ENCODE measurements around the gene NIT1. TPM values are rescaled to one million over a fixed set of nuclear protein-coding genes. Genes with fewer than 3 reads are reported as not detected.
"Not testable (repeated sequence)": the region's sequence is repeated elsewhere in the genome, so short reads cannot be mapped to it uniquely, and the experiment has no call there.

NIT1 gene
- total RNA-seq, 1 donor from 2014 or later = 31.9 TPM

DNA sequence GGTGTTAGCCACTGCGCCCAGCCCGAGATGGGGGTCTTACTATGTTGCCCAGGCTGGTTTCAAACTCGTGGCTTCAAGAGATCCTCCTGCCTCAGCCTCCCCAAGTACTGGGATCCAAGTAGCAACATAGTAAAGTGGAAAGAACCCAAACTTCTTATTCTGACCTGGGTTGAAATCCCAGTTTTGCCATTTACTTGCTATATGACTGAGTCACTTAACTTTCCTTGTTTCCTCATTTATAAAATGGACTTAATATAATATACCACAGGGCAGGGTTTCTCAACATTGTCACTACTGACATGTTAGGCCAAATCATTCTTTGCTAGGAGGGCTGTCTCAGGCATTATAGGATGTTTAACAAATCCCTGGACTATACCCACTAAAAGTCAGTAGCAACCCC is 6.8 kb upstream of the NIT1 start:
- Histone ChIP-seq H3K4me3 (no peak overlapping the region), H3K27ac (replicated peaks) (no peak overlapping the region), H3K9me3 (replicated peaks) (no peaks in the 10 kb centered on the region), H3K4me1 (peaks cover 49% of the 10 kb centered on the region), H3K36me3 (peaks cover 10% of the 10 kb centered on the region), H3K27me3 (ENCODE audit: low read depth) (no peaks in the 10 kb centered on the region)
- intact Hi-C loops (cut with micrococcal nuclease) = no loop called here
- no peak for TF ChIP-seq CTCF (IDR thresholded peaks at IDR 0.05; ENCODE audit: borderline replicate concordance)
- no peak for DNase-seq

GRCh38 chr1:161111527-161111926 is 6.4 kb upstream of the NIT1 start:
- no peak for DNase-seq
- H3K4me1 ChIP-seq = peaks cover 53% of the 10 kb centered on the region
- TF ChIP-seq CTCF (IDR thresholded peaks at IDR 0.05; ENCODE audit: borderline replicate concordance) = no peak
- H3K36me3 ChIP-seq = peaks cover 10% of the 10 kb centered on the region
- H3K9me3 ChIP-seq (replicated peaks) = no peaks in the 10 kb centered on the region
- no peaks in the 10 kb centered on the region for H3K27me3 ChIP-seq (ENCODE audit: low read depth)
- intact Hi-C loops (cut with micrococcal nuclease) = no loop called here
- H3K4me3 ChIP-seq = no peak overlapping the region
- H3K27ac ChIP-seq (replicated peaks) = no peak overlapping the region

- Histone ChIP-seq H3K4me1 (peaks cover 77% of the 10 kb centered on the region), H3K27me3 (ENCODE audit: low read depth) (no peaks in the 10 kb centered on the region), H3K27ac (replicated peaks) (no peak overlapping the region), H3K36me3 (peaks cover 10% of the 10 kb centered on the region), H3K4me3 (no peak overlapping the region), H3K9me3 (replicated peaks) (no peaks in the 10 kb centered on the region)
- TF ChIP-seq CTCF (IDR thresholded peaks at IDR 0.05; ENCODE audit: borderline replicate concordance) = no peak
- intact Hi-C loops (cut with micrococcal nuclease) = no loop called here
- no peak for DNase-seq
These were observed 4.0 kb upstream of the NIT1 start for GRCh38 chr1:161113915-161114314.

DNA sequence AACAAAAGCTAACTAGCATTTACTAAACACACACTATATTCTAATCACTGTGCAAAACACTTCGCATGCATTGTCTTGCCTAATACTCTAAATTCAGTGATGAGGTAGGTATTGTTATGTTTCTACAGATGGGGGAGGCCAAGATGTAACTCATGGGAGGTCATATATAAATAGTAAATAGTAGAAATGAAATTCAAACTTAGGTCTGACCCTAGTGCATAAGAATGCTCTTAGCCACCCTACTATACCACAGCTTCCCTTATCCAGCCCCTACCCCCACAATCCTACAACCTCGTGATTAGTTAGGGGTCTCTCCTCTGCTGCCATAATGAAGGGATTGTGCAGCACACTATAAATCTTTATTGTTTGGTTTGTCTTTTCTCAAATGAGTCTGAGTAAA is 3.3 kb upstream of the NIT1 start:
- TF ChIP-seq CTCF (IDR thresholded peaks at IDR 0.05; ENCODE audit: borderline replicate concordance) = no peak
- H3K9me3 ChIP-seq (replicated peaks) = no peaks in the 10 kb centered on the region
- intact Hi-C loops (cut with micrococcal nuclease) = no loop called here
- peaks cover 84% of the 10 kb centered on the region for H3K4me1 ChIP-seq
- no peak for DNase-seq
- H3K27ac ChIP-seq (replicated peaks) = no peak overlapping the region
- no peak overlapping the region for H3K4me3 ChIP-seq
- no peaks in the 10 kb centered on the region for H3K27me3 ChIP-seq (ENCODE audit: low read depth)
- peaks cover 7% of the 10 kb centered on the region for H3K36me3 ChIP-seq

GRCh38 chr1:161115132-161115711 is 2.7 kb upstream of the NIT1 start:
- peaks cover 4% of the 10 kb centered on the region for H3K36me3 ChIP-seq
- no peak for DNase-seq

DNA sequence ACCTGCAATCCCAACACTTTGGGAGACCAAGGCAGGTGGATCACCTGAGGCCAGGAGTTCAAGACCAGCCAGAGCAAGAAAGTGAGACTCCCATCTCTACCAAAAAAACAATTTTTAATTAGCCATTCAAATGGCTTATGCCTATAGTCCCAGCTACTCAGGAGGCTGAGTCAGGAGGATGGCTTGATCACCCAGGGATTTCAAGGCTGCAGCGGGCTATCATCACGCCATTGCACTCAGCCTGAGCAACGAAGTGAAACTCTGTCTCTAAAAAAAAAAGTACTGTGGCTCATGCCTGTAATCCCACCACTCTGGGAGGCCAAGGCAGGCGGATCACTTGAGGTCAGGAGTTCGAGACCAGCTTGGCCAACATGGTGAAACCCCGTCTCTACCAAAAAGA is 1.9 kb upstream of the NIT1 start:
- H3K9me3 ChIP-seq (replicated peaks); H3K27ac ChIP-seq (replicated peaks); H3K4me3 ChIP-seq; H3K27me3 ChIP-seq (ENCODE audit: low read depth); intact Hi-C loops (cut with micrococcal nuclease); DNase-seq: not testable (repeated sequence)
- Histone ChIP-seq H3K36me3 (peaks cover 12% of the 10 kb centered on the region), H3K4me1 (peaks cover 98% of the 10 kb centered on the region)

More at GRCh38 chr1:161115132-161115711, 2.7 kb upstream of the NIT1 start:
- H3K4me1 ChIP-seq = peaks cover 90% of the 10 kb centered on the region
- H3K9me3 ChIP-seq (replicated peaks) = no peaks in the 10 kb centered on the region
- H3K4me3 ChIP-seq = no peak overlapping the region
- no peak for TF ChIP-seq CTCF (IDR thresholded peaks at IDR 0.05; ENCODE audit: borderline replicate concordance)
- no peak overlapping the region for H3K27ac ChIP-seq (replicated peaks)
- no peaks in the 10 kb centered on the region for H3K27me3 ChIP-seq (ENCODE audit: low read depth)
- intact Hi-C loops (cut with micrococcal nuclease) = no loop called here

Data from left ventricle myocardium inferior (tissue), 1 donor.